ENCODE results near the gene GNGT2.
"Not testable (repeated sequence)": the region's sequence is repeated elsewhere in the genome, so short reads cannot be mapped to it uniquely, and the experiment has no call there.

Gene GNGT2

GRCh38 chr17:49180998-49181635 lies 29.3 kb downstream of the GNGT2 start:
- in situ Hi-C loops (cut with HindIII; ENCODE audit: low sequenced_read_pairs) = no loop called here

DNA sequence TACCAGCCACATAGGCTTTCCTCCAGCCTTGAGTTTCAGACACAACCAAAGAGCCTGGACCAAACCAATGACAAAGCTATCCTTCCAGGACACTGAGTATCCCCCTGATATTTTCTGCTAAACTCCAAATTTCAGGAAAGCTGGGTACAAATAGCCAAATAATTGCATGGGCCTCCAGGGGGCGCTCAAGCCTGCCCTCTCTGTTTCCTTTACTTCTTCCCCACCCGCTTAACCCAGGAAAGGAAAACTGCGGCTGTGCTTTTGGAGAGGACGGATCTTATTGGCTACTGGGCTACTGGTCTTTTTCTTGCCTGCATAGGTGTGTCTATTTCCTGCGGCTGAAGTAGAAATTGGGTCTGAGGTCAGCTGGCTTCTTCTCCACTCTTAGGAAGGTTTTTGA lies 30.1 kb downstream of the GNGT2 start:
- in situ Hi-C loops (cut with HindIII; ENCODE audit: low sequenced_read_pairs) = no loop called here

GRCh38 chr17:49175978-49176377 lies 34.4 kb downstream of the GNGT2 start:
- in situ Hi-C loops (cut with HindIII; ENCODE audit: low sequenced_read_pairs) = not testable (repeated sequence)

DNA sequence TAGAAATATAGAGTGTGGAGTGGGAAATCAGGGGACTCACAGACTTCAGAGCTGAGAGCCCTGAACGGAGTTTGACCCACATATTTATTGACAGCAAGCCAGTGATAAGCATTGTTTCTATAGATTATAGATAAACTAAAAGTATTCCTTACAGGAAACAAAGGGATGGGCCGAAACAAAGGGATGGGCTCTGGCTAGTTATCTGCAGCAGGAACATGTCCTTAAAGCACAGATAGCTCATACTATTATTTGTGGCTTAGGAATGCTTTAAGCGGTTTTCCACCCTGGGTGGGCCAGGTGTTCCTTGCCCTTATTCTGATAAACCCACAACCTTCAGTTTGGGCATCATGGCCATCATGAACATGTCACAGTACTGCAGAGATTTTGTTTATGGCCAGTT lies 39.7 kb downstream of the GNGT2 start:
- in situ Hi-C loops (cut with HindIII; ENCODE audit: low sequenced_read_pairs) = not testable (repeated sequence)

GRCh38 chr17:49170216-49170615 lies 40.2 kb downstream of the GNGT2 start:
- in situ Hi-C loops (cut with HindIII; ENCODE audit: low sequenced_read_pairs) = no loop called here

GRCh38 chr17:49168706-49169105 lies 41.7 kb downstream of the GNGT2 start:
- in situ Hi-C loops (cut with HindIII; ENCODE audit: low sequenced_read_pairs) = no loop called here

DNA sequence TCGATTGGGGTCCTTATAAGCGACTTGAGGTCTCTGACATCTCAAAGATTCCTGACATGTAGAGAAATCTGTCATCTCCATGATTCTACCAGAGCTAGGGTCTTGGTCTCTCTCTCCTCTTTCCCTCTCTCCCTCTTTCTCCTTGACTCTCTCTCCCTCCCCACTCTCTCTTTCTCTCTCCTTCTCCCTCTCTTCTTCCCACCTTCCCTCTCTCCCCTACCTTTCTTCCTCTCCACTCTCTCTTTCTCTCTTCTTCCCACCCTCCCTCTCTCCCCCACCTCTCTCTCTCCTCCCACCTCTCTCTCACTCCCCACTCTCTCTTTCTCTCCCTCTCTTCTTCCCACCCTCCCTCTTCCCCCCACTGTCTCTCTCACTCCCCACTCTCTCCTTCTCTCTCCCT lies 45.2 kb downstream of the GNGT2 start:
- in situ Hi-C loops (cut with HindIII; ENCODE audit: low sequenced_read_pairs) = no loop called here

DNA sequence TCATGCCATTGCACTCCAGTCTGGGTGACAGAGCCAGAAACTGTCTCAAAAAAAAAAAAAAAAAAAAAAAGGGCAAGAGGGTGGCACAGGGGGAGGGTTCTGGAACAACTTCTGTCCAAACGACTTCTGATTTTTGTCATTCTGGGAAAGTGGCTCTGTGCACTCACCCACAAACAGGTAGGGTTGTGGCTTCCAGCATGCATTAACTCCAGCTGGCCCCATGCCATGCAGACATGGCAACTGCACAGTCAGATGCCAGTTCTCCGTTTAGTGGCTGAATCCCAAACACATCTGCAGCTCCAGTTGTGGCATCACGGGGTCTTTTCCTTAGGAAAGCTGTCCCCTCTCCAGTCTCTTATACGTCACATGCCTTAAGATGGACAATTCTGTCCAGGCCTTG lies 47.5 kb downstream of the GNGT2 start:
- in situ Hi-C loops (cut with HindIII; ENCODE audit: low sequenced_read_pairs) = loop anchor here (5.0 kb wide), 1 partner anchor 41 kb away; no protein-coding TSS in a partner anchor

DNA sequence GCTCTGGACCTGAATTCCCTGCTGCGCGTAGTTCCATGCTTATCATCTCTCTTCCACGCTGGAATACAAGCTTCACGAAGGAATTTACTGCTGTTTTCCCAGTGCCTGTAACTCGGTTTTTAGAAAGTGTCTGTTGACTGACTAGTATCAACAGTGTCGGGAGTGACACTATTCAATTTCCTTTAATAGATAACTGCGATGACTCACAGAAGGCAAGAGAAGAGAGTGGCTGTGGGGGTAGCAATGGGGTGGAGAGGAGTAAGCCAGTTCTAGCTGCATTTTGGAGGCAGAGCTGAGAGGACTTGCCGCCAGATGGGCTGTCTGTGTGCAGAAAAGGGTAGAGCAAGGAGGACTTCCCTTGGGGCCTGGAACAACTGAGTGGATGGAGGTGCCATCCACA lies 52.6 kb downstream of the GNGT2 start:
- in situ Hi-C loops (cut with HindIII; ENCODE audit: low sequenced_read_pairs) = no loop called here

DNA sequence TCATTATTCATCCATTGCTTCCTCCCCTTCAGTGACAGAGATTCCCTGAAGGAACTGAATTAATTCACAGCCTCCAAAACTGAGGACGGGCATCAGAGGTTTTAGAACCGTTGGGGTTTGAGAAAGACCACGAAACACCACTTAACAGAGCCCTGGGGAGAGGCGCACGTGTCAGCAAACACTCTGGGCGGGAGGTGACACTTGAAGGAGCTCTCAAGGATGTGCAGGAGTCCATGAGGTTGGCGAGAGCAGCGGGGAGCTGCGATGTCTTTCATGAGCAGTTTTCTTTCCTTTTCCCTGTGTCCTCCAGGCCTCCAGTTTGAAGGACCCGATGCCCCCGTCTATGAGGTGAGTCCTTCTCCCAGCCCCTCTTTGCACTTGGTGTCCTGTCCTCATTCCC lies 54.1 kb downstream of the GNGT2 start:
- in situ Hi-C loops (cut with HindIII; ENCODE audit: low sequenced_read_pairs) = no loop called here
